DLD1 (cell line): ENCODE results near the gene AK5.

ENCODE experiments used
- in situ Hi-C: cut with HindIII; loops from 2 replicates; pipeline ENCODE4 v1.10.0; 2017; ENCODE audit warnings: low sequenced_read_pairs

The AK5 gene

DNA sequence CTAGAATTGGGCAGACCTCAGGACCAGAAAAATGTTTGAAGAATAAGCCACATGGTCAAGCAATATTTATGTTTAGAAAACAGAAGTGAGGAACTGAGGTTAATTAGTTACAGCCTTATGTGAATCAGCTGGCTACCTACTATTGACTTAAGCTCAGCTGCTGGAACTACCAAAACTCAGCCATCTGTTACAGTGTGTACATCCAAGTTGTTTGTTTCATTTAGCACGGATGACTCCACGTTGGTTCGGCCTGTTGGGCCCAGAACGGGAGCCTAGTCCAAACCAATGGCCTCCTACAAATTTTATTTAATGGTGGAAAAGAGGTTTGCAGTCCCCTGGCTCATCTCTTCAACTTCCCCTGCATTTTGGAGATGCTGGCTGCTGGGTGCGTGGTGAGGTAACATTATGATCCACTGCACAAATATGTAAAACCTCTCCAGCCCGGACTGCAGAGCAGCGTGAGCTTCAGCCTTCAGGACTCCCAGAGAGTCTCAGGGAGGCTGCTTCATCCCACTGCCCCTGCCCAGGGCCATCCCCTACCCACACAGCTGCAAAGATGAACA lies 257.2 kb downstream of the AK5 start:
- in situ Hi-C loops = no loop called here

DNA sequence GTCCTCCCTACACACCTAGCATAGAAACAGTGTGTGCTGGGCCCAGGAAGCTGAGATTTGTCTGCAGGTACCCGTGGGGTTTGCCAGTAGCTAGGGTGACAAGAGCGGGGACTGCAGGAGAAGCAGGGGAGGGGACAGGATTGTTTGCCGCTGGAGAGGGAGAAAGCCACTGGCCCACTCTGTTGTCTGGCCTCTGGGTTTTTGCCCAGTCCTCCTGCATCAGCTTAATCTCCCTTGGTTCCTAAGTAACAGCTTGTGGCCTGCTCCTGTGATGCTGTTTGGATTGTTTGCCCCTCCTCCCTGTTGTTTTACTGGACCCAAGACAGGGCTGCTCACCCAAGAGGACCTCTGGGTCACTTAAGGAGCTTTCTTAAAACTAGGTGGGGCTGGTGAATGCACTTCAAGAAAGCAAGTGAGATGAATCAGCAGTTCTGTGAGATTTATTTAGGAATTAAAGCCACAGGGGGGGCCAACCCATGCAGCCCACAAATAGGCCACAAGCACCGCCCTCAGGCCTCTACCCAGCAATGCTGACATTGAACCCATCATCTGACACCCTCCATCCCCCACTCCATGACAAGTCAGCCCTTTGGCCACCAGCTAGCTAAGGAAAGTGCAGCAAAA lies 257.8 kb downstream of the AK5 start:
- in situ Hi-C loops = no loop called here

DNA sequence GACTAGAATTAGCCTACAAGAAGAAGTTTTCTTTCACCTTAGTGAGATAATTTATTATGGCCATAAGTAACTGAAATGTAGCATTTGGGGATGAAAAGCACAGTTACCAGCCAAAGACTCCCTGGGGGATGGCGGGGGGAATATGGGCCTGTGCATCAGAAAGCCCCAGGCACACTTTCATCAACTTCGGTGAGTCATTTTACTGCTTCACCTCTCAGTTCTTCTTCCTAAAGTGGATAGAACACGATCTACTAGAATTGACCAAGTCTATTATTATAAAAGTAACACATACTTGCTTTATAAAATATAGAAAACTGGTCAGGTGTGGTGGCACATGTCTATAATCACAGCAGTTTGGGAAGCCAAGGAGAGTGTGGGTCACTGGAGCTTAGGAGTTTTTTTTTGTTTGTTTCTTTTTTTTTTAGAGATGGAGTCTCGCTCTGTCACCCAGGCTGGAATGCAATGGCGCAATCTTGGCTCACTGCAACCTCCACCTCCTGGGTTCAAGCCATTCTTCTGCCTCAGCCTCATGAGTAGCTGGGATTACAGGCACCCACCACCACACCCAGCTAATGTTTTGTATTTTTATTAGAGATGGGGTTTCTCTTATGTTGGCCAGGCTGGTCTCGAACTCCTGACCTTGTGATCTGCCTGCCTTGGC lies 258.8 kb downstream of the AK5 start:
- in situ Hi-C loops = no loop called here

DNA sequence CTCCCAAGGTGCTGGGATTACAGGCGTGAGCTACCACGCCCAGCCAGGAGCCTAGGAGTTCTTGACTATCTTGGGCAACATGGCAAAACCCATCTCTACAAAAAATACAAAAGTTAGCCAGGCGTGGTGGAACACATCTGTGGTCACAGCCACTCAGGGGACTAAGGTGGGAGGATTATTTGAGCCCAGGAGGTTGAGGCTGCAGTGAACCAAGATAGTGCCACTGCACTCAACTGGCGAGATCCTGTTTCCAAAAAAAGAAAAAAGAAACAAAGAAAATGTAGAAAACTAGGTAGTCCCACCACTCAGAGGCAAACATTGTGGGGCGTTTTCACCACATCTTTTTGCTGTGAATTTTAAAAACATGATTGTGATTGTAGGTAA lies 259.3 kb downstream of the AK5 start:
- in situ Hi-C loops = no loop called here

DNA sequence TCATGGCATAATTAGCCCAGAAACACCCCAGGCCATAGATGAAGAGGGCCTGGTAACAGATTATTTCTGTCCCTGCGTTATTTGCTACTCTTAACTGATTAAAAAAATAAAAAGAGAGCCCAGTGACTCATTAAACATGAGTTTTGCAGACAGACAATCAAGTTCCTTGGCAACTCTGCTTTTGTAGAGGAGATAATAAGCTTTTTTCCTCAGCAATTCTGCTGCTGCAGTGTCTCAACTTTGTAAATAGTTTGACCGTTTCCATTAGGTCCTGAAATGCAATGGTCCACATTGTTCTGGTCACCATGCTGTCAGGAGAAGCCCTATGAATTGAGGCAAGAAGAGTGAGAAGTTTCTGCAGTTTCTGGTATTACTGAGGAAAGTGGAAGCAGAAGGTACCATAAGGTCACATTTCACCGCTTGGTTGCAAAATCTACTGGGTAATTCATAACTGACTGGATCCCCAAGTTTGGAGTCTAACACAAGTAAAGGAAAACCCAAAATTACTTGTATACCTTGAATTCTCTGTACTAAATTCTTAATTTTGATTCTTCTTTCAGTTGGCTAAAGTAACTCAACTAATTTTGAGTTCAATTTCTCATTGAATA lies 261.1 kb downstream of the AK5 start:
- in situ Hi-C loops = no loop called here

DNA sequence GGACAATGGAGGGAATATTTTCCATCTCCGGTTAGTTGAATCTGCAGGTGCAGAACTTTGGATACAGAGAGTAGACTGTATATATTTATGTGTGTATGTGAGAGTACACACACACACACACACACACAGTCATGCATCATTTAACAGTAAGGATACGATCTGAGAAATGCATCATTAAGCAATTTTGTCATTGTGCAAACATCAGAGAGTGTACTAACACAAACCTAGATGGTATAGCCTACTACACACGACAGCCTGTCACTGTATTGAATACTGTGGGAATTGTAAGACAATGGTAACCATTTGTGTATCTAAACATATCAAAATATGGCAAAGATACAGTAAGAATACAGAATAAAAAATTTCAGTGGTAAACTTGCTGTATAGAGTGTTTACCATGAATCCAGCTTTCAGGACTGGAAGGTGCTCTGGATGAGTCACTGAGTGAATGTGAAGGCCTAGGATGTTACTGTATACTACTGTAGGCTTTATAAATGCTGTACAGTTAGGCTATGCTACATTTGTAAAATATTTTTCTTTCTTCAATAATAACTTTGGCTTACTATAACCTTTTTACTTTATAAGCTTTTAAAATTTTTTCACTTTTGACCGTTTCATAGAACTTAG lies 262.1 kb downstream of the AK5 start:
- in situ Hi-C loops = no loop called here

DNA sequence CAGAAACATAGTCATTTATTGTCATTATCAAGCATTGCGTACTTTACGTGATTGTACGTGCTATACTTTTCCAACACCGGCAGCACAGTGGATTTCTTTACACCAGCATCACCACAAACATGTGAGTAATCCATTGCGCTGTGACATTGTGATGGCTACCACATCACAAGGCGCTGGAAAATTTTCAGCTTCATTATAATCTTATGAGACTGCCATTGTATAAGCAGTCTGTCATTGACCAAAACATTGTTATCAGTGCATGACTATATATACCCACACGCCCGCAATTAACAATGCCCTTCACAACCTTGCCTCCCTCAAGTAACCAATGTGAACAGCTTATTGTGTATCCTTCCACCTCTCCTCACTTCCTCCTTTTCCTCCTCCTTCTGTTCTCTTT lies 263.0 kb downstream of the AK5 start:
- in situ Hi-C loops = no loop called here

DNA sequence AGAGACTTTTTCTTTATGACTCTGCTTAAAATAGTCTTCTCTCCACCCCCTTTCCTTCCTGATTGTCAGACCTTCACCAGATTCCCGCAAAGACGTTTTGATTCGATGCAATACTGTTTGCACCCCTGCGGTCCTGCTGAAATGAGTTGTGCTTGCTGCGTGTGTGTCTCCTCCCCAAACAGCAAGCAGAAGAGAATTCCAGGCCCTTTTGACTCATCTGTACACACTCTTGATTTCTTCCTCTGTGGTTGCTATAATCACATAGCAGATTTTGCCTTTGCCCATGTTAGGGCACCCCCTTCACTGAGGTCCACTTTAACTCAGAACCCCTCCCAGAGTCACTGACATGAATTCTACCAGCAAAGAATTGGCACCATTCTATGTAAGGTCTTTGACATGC lies 264.2 kb downstream of the AK5 start:
- in situ Hi-C loops = no loop called here

DNA sequence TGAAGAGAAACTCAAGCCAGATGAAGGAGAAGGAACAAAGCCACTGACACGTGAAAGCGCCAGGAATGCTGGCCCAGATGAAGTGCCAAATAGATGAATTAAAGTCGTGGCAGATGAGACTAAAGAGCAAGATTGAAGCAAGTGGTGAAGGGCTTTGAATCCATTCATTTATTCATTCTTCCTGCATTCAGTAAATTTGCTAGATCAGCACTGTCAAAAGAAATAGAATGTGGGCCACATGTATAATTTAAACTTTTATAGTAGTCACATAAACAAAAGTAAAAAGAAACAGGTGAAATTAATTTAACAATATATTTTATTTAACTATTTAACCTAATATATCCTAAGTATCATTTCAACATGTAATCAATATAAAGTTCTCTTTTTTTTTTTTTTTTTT lies 265.1 kb downstream of the AK5 start:
- in situ Hi-C loops = no loop called here

DNA sequence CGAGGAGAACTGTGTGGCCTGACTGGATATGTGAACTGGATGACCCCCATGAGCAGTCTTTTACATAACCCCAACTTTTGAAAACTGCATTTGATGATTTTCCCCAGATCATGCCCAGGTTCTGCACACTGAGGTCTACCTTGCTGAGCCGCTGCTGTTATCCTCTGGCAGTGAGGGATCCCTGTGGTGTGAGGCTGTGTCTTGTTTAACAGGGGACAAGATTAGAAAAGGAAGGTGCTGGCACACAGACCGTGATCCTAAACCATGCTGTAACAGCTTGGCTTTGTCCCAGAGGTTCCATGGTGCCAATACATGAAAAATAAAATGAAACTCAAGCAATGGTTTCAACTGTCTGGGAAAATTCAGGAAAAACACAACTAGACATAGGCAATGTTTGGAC lies 266.5 kb downstream of the AK5 start:
- in situ Hi-C loops = no loop called here

DNA sequence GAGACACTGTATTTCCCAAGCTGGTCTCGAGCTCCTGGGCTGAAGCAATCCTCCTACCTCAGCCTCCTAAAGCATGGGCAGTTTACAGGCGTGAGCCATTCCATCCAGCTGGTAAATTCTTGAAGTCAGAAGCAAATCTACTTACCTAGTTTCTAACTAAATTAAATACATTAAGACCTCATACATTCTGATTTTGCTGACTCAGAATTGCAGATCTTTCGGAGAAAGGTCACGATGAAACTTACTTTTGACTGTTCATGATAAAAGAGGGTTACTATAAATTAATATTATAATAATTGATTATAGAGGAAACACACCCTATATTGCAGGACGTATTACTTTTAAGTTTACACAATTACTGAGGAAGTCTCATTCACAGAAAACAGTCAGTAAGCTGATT lies 268.3 kb downstream of the AK5 start:
- in situ Hi-C loops = no loop called here

DNA sequence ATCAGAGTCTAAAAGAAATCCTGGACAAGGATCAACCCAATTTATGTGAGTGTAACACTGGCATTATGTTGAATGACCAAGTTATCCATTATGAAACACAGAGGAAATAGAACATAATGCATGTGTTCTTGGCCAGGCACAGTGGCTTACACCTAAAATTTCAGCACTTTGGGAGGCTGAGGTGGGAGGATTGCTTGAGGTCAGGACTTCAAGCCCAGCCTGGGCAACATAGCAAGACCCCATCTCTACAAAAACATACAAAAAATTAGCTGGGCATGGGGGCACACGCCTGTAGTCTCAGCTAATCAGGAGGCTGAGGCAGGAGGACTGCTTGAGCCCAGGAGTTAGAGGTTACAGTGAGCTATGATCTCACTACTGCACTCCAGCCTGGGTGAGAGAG lies 270.8 kb downstream of the AK5 start:
- in situ Hi-C loops = no loop called here

DNA sequence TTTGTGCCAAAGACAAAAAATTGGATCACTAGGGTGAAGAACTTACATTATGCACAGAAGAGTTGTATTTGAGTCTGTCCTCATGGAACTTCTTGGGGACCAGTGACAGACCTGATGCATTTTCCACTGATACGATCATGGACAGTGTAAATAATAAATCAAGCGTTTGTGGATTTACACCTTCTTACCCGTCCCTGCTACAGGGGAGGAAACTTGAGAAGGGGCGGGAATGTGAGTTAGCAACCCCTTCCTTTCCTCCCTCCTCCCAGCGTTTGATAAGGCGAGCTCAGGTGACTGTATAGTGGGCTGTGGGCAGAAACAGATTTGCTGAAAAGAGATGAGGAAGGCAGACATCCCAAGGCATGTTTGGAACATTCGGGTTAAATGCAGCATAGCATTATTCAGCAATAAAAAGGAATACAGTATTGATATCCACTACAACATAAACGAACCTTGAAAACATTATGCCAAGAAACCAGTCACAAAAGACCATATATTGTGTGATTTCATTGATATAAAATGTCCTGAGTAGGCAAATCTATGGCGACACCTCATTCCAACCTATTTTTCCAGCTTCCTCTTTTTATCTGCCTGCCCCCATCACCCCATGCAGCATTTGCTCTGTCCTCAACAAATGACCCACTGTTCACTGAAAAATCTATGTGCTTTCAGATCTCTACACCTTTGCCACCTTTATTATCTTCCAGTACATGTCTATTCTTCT lies 271.9 kb downstream of the AK5 start:
- in situ Hi-C loops = no loop called here

DNA sequence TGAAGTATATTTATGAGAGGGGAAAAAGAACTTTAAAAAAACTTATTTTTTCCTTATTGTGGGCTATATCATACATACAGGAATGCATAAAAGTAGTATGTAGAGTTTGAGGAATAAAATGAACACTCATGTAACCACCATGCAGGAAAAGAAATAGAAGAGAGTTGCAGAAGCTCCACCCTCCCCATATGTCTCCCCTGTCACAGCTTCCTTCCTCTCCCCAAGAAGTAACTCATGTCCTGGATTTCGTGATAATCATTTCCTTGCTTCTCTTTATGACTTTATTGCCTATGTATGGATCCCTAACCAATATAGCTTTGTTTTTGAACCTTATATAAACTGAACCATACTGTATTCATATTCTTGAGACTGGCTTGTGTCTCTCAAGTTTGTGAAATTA lies 274.2 kb downstream of the AK5 start:
- in situ Hi-C loops = no loop called here

DNA sequence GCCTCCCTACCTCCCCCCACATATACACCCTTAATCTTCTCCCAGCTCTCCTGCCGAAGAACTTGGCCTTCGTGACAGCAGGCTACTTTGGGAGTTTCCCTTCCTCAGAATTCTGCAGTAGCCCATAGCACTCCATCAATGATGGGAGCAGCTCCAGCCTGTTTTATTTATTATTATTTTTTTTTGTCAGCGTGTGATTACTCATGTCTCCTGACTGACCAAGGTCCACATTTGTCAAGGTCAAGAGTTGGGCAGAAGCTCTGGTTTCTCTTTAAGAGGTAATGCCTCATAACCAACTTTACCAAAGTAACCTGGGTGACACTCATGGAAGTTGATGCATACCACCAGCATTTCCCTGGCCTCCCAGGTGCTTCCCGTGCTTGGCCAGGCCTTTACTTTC lies 275.2 kb downstream of the AK5 start:
- in situ Hi-C loops = no loop called here

DNA sequence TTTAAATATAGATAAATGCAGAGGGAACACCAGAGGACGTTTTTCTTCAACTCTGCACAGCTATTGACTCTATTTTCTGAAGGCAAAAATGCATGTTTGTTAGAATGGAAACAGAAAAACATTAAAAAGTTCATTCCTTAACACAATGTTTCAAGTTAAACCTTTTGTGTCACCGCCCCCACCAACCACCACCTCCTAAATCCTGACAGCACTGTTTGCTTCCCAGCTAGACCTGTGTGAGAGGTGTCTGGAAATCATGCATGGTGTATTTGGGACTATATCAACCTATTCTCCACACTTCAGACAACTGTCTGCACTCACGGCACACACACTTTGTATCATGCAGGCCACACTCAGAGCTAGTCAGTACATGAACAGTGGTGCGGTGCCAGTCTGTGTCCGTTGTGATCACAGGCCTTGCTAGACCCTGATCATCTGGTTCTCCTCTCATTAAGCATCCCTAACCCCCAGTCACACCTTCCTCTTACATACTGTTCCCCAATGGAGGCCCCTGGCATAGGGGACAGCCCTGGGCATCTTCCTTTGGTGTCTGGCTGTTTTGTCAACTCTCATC lies 276.9 kb downstream of the AK5 start:
- in situ Hi-C loops = no loop called here

DNA sequence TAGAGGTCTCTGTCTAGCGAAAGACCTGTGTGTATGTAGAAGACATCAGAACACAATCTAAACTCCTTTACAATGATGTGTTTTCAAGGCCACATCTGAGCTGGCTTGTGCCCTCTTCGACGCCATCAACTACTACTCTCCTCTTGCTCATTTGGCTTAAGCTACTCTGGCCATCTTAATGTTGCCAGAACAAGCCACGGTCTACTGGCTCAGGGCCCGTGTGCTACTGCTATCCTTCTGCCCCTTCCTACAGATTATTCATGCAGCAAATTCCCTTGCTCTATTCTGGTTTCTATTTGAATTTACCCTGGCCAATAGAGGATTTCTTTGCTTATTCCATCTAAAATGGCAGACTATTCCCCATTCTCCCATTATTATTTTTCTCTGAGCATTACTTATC lies 278.9 kb downstream of the AK5 start:
- in situ Hi-C loops = no loop called here

DNA sequence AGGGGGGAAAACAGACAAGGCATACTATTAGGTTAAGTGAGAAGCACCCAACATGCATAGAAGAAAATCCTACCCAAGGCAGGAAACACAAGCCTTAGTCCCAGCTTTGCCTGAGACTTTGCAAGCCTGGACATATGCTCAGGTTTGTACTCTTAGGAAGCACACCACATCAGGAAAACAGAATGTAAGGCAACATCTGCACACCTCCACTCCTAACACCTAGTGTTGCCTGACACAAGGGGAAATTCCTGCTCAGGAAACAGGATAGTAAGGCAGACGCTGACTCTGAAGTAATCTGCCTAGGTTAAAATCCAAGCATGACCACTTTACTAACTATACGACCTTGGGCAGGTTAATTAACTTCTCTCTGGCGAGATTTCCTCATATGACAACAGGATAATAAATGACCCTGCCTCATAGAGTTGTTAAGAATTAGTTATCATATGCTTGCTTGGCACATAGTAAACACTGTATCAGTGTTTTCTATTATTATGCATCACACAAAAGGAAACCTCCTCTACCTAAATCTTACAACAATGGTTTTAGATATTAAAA lies 280.9 kb downstream of the AK5 start:
- in situ Hi-C loops = no loop called here

DNA sequence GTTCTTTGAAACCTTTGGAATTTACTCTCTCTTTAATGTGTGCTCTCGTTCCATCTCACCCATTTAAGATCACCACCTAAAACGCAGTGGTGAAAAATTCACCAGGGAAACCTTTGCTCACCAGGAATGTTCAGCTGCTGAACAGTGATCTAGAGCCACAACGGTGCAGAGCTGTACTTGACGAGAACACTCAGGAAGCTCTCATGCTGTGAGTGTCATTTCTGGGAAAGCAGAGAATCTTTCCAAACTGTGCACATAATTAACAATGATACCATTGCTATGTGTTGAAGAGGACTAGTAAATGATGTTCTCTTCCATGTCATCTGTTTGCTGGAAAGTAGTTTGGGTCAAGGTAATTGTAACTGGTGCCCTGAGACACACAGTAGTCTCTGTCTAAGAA lies 283.5 kb downstream of the AK5 start:
- in situ Hi-C loops = no loop called here

DNA sequence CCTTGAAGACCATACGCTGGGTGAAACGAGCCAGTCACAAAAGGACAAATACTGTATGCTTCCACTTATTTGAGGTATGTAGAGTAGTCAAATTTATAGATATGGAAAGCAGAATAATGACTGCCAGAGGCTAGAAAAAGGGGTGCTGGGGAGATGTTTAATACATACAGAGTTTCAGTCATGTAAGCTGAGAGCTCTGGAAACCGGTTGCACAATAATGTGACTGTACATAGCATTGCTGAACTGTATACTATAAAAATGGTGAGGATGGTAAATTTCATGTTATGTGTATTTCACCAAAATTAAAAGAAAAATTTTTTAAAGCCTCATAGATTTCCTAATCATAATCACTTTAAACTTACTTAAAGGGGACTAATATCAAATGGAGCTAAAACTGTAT lies 289.8 kb downstream of the AK5 start:
- in situ Hi-C loops = no loop called here

DNA sequence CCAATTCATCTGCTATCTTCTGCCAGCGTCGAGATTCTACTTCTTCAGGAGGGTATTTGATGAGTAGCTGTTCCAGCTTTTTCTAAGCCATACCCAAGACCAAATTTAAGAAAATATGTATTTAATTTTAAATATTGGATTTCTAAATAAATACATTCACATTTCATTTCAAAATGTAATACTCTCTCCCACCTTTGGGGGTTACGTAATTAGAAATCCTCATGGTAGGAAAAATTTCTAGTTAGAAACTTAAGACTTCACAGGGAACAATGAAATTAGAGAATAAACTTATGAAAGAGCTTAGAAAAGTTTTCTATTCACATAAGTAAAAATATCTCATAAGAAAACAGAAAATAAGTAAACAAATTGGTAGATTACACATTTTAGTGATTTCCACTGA lies 297.7 kb downstream of the AK5 start:
- in situ Hi-C loops = no loop called here
